ENCODE results near the gene FOXN4. TPM values are rescaled to one million over a fixed set of nuclear protein-coding genes. Genes with fewer than 3 reads are reported as not detected.

FOXN4 gene
- total and polyA plus RNA-seq, 2 of the 13 experiments (the other 11 are each of a cell fraction or from before 2014, with no cell fraction given) = 0.11 TPM; not detected in 1

- intact Hi-C loops (cut with micrococcal nuclease; ENCODE audit: unreplicated experiment) (loop anchor here (1.0 kb wide), 1 partner anchor 120 kb away; no protein-coding TSS in a partner anchor), in situ Hi-C loops (cut with HindIII; ENCODE audit: extremely low pct_ligation_motif_present, low pct_unique_long_range_greater_than_20kb) (loop anchor here (5.0 kb wide), 1 partner anchor 122 kb away; no protein-coding TSS in a partner anchor)
- FAIRE-seq (no peak), DNase-seq (ENCODE audit: low spot score) (no peak), ATAC-seq (no peak)
- H3K27ac ChIP-seq (ENCODE audit: extremely low read length, insufficient read depth, low read length) = no peak overlapping the region
- peaks cover 0 to 11% of the 10 kb centered on the region in 2 experiments; a peak in 3 of 5 replicates for H3K36me3 ChIP-seq (replicated peaks in 1 of 2; ENCODE audit: control insufficient read depth in 1 of 2, insufficient read depth in 2 of 2, low read length in 2 of 2)
- H3K79me2 ChIP-seq (ENCODE audit: insufficient read depth, low read length) = no peaks in the 10 kb centered on the region
- no peaks in the 10 kb centered on the region for H3K27me3 ChIP-seq (ENCODE audit: control insufficient read depth in 1 of 2, insufficient read depth in 2 of 2, low read length in 2 of 2)
- BruUV-seq (replicated peaks) = no TSS peak
- CTCF ChIA-PET (ENCODE audit: low intra/inter-chr PET ratio, low total read pairs) = interaction anchor here (1.8 to 2.3 kb wide), 2 partner anchors 120 to 129 kb away, joined by 12 to 87 read pairs; no protein-coding TSS in a partner anchor
- no peak overlapping the region for H2AFZ ChIP-seq (ENCODE audit: low read length)
- TF ChIP-seq ETV5 (CRISPR knock-in tag; IDR thresholded peaks at IDR 0.05; ENCODE audit: borderline replicate concordance) (no peak), MIXL1 (CRISPR knock-in tag; IDR thresholded peaks at IDR 0.05) (no peak), SMC3 (IDR thresholded peaks at IDR 0.05; ENCODE audit: low read length) (no peak), HDAC1 (CRISPR knock-in tag; IDR thresholded peaks at IDR 0.05) (no peak), ZNF562 (CRISPR knock-in tag; IDR thresholded peaks at IDR 0.05; ENCODE audit: borderline replicate concordance) (no peak), ARID4A (CRISPR knock-in tag; IDR thresholded peaks at IDR 0.05; ENCODE audit: borderline replicate concordance) (no peak), MXD1 (CRISPR knock-in tag; IDR thresholded peaks at IDR 0.05) (no peak), ZNF180 (CRISPR knock-in tag; IDR thresholded peaks at IDR 0.05; ENCODE audit: borderline replicate concordance, low read depth) (no peak), MAFF (IDR thresholded peaks at IDR 0.05; ENCODE audit: low read depth, low read length) (no peak), HMGA1 (CRISPR knock-in tag; conservative IDR thresholded peaks at IDR 0.05) (no peak), ZNF280D (CRISPR knock-in tag; IDR thresholded peaks at IDR 0.05) (no peak), FOSL1 (CRISPR knock-in tag; IDR thresholded peaks at IDR 0.05; ENCODE audit: borderline replicate concordance) (no peak), ZNF709 (CRISPR knock-in tag; IDR thresholded peaks at IDR 0.05) (no peak), PAF1 (CRISPR knock-in tag; IDR thresholded peaks at IDR 0.05) (no peak), ZIK1 (CRISPR knock-in tag; IDR thresholded peaks at IDR 0.05; ENCODE audit: borderline replicate concordance, low read depth) (no peak), ZNF737 (CRISPR knock-in tag; IDR thresholded peaks at IDR 0.05; ENCODE audit: borderline replicate concordance) (no peak), RCOR2 (CRISPR knock-in tag; IDR thresholded peaks at IDR 0.05) (no peak), HNRNPL (IDR thresholded peaks at IDR 0.05; ENCODE audit: low read depth, low read length) (no peak)
- no peaks in the 10 kb centered on the region for H4K20me1 ChIP-seq (ENCODE audit: insufficient read depth, low read length)
- 96% methylated on average over 24 of the region's 27 CpGs for WGBS (ENCODE audit: low lambda C conversion rate)
- no peak overlapping the region for H3K4me3 ChIP-seq (replicated peaks in 1 of 3; ENCODE audit: insufficient read depth in 1 of 3, low read depth in 2 of 3, low read length in 3 of 3)
- POLR2A ChIA-PET = no interaction called here
- H3K4me2 ChIP-seq (ENCODE audit: low read depth, low read length) = no peak overlapping the region
- no peaks in the 10 kb centered on the region for H3K4me1 ChIP-seq (ENCODE audit: insufficient read depth, low read length)
- no peak overlapping the region for H3K9ac ChIP-seq (ENCODE audit: insufficient read depth, low read depth, low read length)
- H3K9me3 ChIP-seq (ENCODE audit: low read length) = no peaks in the 10 kb centered on the region
Observed at GRCh38 chr12:109264943-109265650, 44.0 kb downstream of the FOXN4 start.
